ENCODE results near the gene RAB11FIP4. TPM values are rescaled to one million over a fixed set of nuclear protein-coding genes. Genes with fewer than 3 reads are reported as not detected.

RAB11FIP4 gene
- total and polyA plus RNA-seq, 2 of the 8 experiments (the other 6 are each of a cell fraction or from before 2014, with no cell fraction given), result 21.7 to 53.2 TPM

- H3K79me1 ChIP-seq (ENCODE audit: low read depth, low read length), result no peaks in the 10 kb centered on the region
- no peak overlapping the region for H2BK20ac ChIP-seq (ENCODE audit: low read length)
- no peak overlapping the region for H3K4me3 ChIP-seq (ENCODE audit: extremely low read depth in 1 of 4, insufficient read depth in 2 of 4, low read depth in 3 of 4, low read length in 4 of 4)
- H2BK5ac ChIP-seq (ENCODE audit: low read depth, low read length), result no peak overlapping the region
- peak overlapping the region in 1 of 2 experiments; percentile 45; a peak in 2 of 4 replicates for H3K4me2 ChIP-seq (ENCODE audit: insufficient read depth in 1 of 2, low read depth in 2 of 2, low read length in 2 of 2)
- H2AK5ac ChIP-seq (ENCODE audit: low read depth, low read length), result no peak overlapping the region
- no peak overlapping the region for H3K27ac ChIP-seq (ENCODE audit: low read depth, low read length)
- 35% methylated on average over 5 of the region's 5 CpGs; no CpG with 5 or more reads in 1 of the 2 experiments for WGBS, 2 experiments (ENCODE audit: extremely low coverage in 1 of 2, insufficient coverage in 1 of 2, insufficient read length in 1 of 2, insufficient replicate concordance in 2 of 2, low coverage in 1 of 2, low lambda C conversion rate in 2 of 2, missing lambda C conversion rate in 1 of 2)
- H2BK12ac ChIP-seq (ENCODE audit: low read depth, low read length), result no peak overlapping the region
- H4K5ac ChIP-seq (ENCODE audit: insufficient read length, low read depth, low read length), result no peak overlapping the region
- H3K14ac ChIP-seq (ENCODE audit: insufficient read length), result no peak overlapping the region
- FAIRE-seq, result no peak
- H4K20me1 ChIP-seq (replicated peaks in 1 of 2; ENCODE audit: control insufficient read depth in 1 of 2, insufficient read depth in 2 of 2, low read length in 2 of 2), result no peaks in the 10 kb centered on the region
- H3K27me3 ChIP-seq (replicated peaks in 1 of 4; ENCODE audit: control insufficient read depth in 3 of 4, extremely low read depth in 1 of 4, insufficient read depth in 3 of 4, low read length in 3 of 4), result no peaks in the 10 kb centered on the region
- H3K36me3 ChIP-seq (ENCODE audit: control insufficient read depth in 2 of 4, insufficient read depth in 4 of 4, low read length in 3 of 4), result no peaks in the 10 kb centered on the region
- POLR2A ChIA-PET (ENCODE audit: partially characterized antibody), result interaction anchor here (0.7 to 1.1 kb wide), 2 partner anchors 8 to 17 kb away, joined by 3 read pairs; no protein-coding TSS in a partner anchor
- no peak overlapping the region for H3K9ac ChIP-seq (replicated peaks in 1 of 4; ENCODE audit: extremely low read depth in 1 of 4, low read depth in 3 of 4, low read length in 3 of 4)
- no peaks in the 10 kb centered on the region for H3K9me3 ChIP-seq (ENCODE audit: insufficient read depth in 2 of 2, low read depth in 1 of 2, low read length in 1 of 2)
- no peaks in the 10 kb centered on the region for H3K23me2 ChIP-seq (ENCODE audit: low read depth, low read length)
- H3K56ac ChIP-seq (replicated peaks; ENCODE audit: insufficient read length, low read depth, low read length), result no peak overlapping the region
- CTCF ChIA-PET (ENCODE audit: partially characterized antibody), result interaction anchor here (0.5 to 1.6 kb wide), 8 partner anchors 10 to 164 kb away, joined by 3 to 8 read pairs (median 4); no protein-coding TSS in a partner anchor
- no peak overlapping the region for H3K23ac ChIP-seq (ENCODE audit: insufficient read length)
- H3K18ac ChIP-seq (ENCODE audit: extremely low read depth, low read length), result no peak overlapping the region; the same call in 1 of the 2 replicates
- H3K79me2 ChIP-seq (ENCODE audit: control insufficient read depth in 1 of 2, insufficient read depth in 2 of 2, low read length in 2 of 2), result no peaks in the 10 kb centered on the region
- H3K4me1 ChIP-seq (replicated peaks in 1 of 4; ENCODE audit: control insufficient read depth in 3 of 4, insufficient read depth in 4 of 4, low read length in 3 of 4), result peaks cover 3 to 9% (median 7%) of the 10 kb centered on the region in 4 experiments
- no peak overlapping the region for H3K4ac ChIP-seq (replicated peaks; ENCODE audit: insufficient read length, low read depth, low read length)
- no peak for DNase-seq (ENCODE audit: low read depth in 1 of 2, low spot score in 2 of 2)
- H2BK120ac ChIP-seq (replicated peaks; ENCODE audit: low read depth, low read length), result no peak overlapping the region
- no peak overlapping the region for H2AFZ ChIP-seq (ENCODE audit: low read length)
- H4K91ac ChIP-seq (replicated peaks; ENCODE audit: insufficient read length, low read length), result no peak overlapping the region
- H2BK15ac ChIP-seq (ENCODE audit: low read length), result no peak overlapping the region
- TF ChIP-seq TCF12 (IDR thresholded peaks at IDR 0.05; ENCODE audit: low read depth, low read length) (0 out of 2 replicates have a peak, but pooled peaks have one; percentile 59), POLR2A (IDR thresholded peaks at IDR 0.05; ENCODE audit: control extremely low read depth in 1 of 2, low read depth in 2 of 2, low read length in 2 of 2) (no peak), KDM1A (IDR thresholded peaks at IDR 0.05; ENCODE audit: borderline replicate concordance, low read length) (peak; percentile 85), JUND (IDR thresholded peaks at IDR 0.05; ENCODE audit: low read length) (no peak), HDAC2 (IDR thresholded peaks at IDR 0.05; ENCODE audit: borderline replicate concordance in 1 of 2, low read depth in 2 of 2, low read length in 2 of 2) (peak; percentile 36 to 89; a peak in 1 of 4 replicates), NANOG (IDR thresholded peaks at IDR 0.05; ENCODE audit: insufficient read depth, low read depth, low read length, poor library complexity, severe bottlenecking) (peak; percentile 41)
- H4K8ac ChIP-seq (ENCODE audit: extremely low read depth, insufficient read depth, low read length), result no peak overlapping the region
Observed at GRCh38 chr17:31424944-31425281, 33.4 kb downstream of the RAB11FIP4 start.
